Fibroblast of lung (primary cell): Measurements from ENCODE around the gene THSD7B. TPM values are rescaled to one million over a fixed set of nuclear protein-coding genes. Genes with fewer than 3 reads are reported as not detected.

Experiments
- DNase-seq, 2 donors: peaks; one replicate each; pipeline versions ENCODE4 v3.0.0 to v3.0.0-alpha.2; 2010; ENCODE audit warnings: low read depth in 2 of 2
- H2AFZ ChIP-seq: 2 replicates; pipeline ENCODE4 v1.5.1; 2012; ENCODE audit warnings: low read length, control low read depth, inconsistent platforms
- H3K27ac ChIP-seq: 2 replicates; pipeline ENCODE4 v1.5.1; 2011; ENCODE audit warnings: low read length, control low read depth; ENCODE audit not compliant: insufficient read depth
- H3K27me3 ChIP-seq: 2 replicates; pipeline ENCODE4 v1.5.1; 2011; ENCODE audit warnings: mild to moderate bottlenecking, low read length; ENCODE audit not compliant: control insufficient read depth, insufficient read depth
- H3K36me3 ChIP-seq: 2 replicates; pipeline ENCODE4 v1.5.1; 2011; ENCODE audit warnings: low read length; ENCODE audit not compliant: control insufficient read depth, insufficient read depth
- H3K4me1 ChIP-seq: 2 replicates; pipeline ENCODE4 v1.5.1; 2011; ENCODE audit warnings: low read length; ENCODE audit not compliant: control insufficient read depth, insufficient read depth; ENCODE audit errors: extremely low read depth
- H3K4me2 ChIP-seq: 2 replicates; pipeline ENCODE4 v1.5.1; 2011; ENCODE audit warnings: low read length, control low read depth; ENCODE audit not compliant: insufficient read depth; ENCODE audit errors: extremely low read depth
- H3K4me3 ChIP-seq, 4 experiments: fragments of 200-600 bp in 1 of 4; sonication (generic) in 1 of 4; replicated peaks in 1 of 4; 2 replicates each; pipeline ENCODE4 v1.5.1; 2011 to 2016; ENCODE audit warnings: low read length in 4 of 4, low read depth in 3 of 4, mild to moderate bottlenecking in 3 of 4, control low read depth in 2 of 4, inconsistent platforms in 1 of 4, mixed read lengths in 1 of 4; ENCODE audit not compliant: insufficient read depth in 1 of 4; ENCODE audit errors: control extremely low read depth in 1 of 4
- H3K79me2 ChIP-seq: 2 replicates; pipeline ENCODE4 v1.5.1; 2012; ENCODE audit warnings: mild to moderate bottlenecking, low read length, inconsistent platforms; ENCODE audit not compliant: control insufficient read depth, insufficient read depth
- H3K9ac ChIP-seq: 2 replicates; pipeline ENCODE4 v1.5.1; 2011; ENCODE audit warnings: mild to moderate bottlenecking, low read length, control low read depth; ENCODE audit not compliant: insufficient read depth
- H3K9me3 ChIP-seq: 2 replicates; pipeline ENCODE4 v1.5.1; 2012; ENCODE audit warnings: low read depth, low read length; ENCODE audit not compliant: control insufficient read depth, insufficient read depth
- H4K20me1 ChIP-seq: 2 replicates; pipeline ENCODE4 v1.5.1; 2011; ENCODE audit warnings: low read length; ENCODE audit not compliant: control insufficient read depth, insufficient read depth; ENCODE audit errors: extremely low read depth
- EZH2 ChIP-seq: IDR thresholded peaks from 2 replicates; pipeline ENCODE4 v1.5.1; 2012; ENCODE audit warnings: low read length, control low read depth, mild to moderate bottlenecking; ENCODE audit errors: missing control alignments
- polyA plus RNA-seq, 2 donors: library from polyadenylated mRNA; depleted of rRNA in 1 of 2; stranded (reverse) in 1 of 2; unstranded in 1 of 2; fragments of >200 nt; gene quantifications; 2 replicates each; pipeline ENCODE4 v1.2.1, GENCODE V29; 2011 to 2012; ENCODE audit warnings: missing spikeins in 1 of 2
- total RNA-seq: library from RNA; depleted of rRNA; stranded (reverse); fragments of >200 nt; gene quantifications from 2 replicates; pipeline ENCODE4 v1.2.1, GENCODE V29; 2014
- TF ChIP-seq, protein P1 (sequence below), 2 donors: IDR thresholded peaks in 1 of 2; conservative IDR thresholded peaks in 1 of 2; 1 replicate in 1 of 2; 2 replicates in 1 of 2; pipeline ENCODE4 v1.5.1; 2011 to 2012; ENCODE audit warnings: low read length in 2 of 2, control low read depth in 1 of 2, inconsistent platforms in 1 of 2, low read depth in 1 of 2, mild to moderate bottlenecking in 1 of 2

THSD7B gene
- total and polyA plus RNA-seq, 2 donors (not counting 1 experiment from before 2014, with no cell fraction given): under 0.01 TPM; not detected in 1

DNA sequence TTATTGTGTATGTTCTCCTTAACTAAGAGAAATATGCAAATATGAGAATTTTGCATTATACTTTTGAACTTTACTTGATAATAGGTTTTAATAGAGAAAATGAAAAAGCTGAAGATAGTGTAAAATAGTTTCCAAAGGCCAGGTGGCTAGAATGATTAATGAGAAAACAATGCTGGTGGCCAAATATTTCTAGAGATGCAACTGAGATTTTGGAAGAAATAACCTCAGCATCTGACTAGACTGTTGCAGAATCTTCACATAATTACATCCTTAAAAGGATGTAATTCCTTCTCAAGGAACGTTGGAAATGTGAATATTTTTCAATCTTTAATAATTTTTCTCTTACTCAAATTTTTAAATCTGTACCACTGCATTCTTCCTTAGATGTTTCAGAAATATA, 434.4 kb downstream of the THSD7B start:
- no peaks in the 10 kb centered on the region for H3K27me3 ChIP-seq

DNA sequence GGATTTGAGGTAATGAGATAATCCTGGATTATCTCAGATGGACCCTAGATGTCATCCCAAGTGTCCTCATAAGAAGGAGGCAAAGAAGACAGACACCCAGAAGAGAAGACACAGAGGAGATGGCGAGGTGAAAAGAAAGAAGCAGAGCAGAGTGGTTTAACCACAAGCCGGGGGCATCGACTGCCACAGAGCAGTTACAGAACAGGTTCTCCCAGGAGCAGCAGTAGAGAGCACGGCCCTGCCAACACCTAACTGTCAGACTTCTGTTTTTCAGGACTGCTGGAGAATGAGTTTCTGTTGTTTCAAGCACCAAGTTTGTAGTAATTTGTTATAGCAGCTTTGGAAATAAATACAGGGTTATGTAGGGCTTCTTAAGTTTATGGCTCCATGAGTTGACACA, 437.0 kb downstream of the THSD7B start:
- Histone ChIP-seq H3K4me1 (no peaks in the 10 kb centered on the region), H3K27me3 (no peaks in the 10 kb centered on the region), H3K79me2 (no peaks in the 10 kb centered on the region), H3K9ac (no peak overlapping the region), H4K20me1 (no peaks in the 10 kb centered on the region), H3K4me2 (no peak overlapping the region), H3K36me3 (no peaks in the 10 kb centered on the region), H3K9me3 (no peaks in the 10 kb centered on the region), H2AFZ (no peak overlapping the region), H3K4me3 (no peak overlapping the region), H3K27ac (no peak overlapping the region)
- no peak for TF ChIP-seq EZH2
- TF ChIP-seq, protein P1, sequence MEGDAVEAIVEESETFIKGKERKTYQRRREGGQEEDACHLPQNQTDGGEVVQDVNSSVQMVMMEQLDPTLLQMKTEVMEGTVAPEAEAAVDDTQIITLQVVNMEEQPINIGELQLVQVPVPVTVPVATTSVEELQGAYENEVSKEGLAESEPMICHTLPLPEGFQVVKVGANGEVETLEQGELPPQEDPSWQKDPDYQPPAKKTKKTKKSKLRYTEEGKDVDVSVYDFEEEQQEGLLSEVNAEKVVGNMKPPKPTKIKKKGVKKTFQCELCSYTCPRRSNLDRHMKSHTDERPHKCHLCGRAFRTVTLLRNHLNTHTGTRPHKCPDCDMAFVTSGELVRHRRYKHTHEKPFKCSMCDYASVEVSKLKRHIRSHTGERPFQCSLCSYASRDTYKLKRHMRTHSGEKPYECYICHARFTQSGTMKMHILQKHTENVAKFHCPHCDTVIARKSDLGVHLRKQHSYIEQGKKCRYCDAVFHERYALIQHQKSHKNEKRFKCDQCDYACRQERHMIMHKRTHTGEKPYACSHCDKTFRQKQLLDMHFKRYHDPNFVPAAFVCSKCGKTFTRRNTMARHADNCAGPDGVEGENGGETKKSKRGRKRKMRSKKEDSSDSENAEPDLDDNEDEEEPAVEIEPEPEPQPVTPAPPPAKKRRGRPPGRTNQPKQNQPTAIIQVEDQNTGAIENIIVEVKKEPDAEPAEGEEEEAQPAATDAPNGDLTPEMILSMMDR (conservative IDR thresholded peaks at IDR 0.05 in 1 of 2, IDR thresholded peaks at IDR 0.05 in 1 of 2; ENCODE audit: low read depth in 1 of 2, low read length in 2 of 2): no peak
- DNase-seq: no peak

More for the DNA sequence above, 434.4 kb downstream of the THSD7B start:
- no peak overlapping the region for H3K4me3 ChIP-seq
- H3K4me2 ChIP-seq: no peak overlapping the region
- H4K20me1 ChIP-seq: no peaks in the 10 kb centered on the region
- H3K4me1 ChIP-seq: no peaks in the 10 kb centered on the region
- H3K9ac ChIP-seq: no peak overlapping the region
- H3K79me2 ChIP-seq: no peaks in the 10 kb centered on the region
- no peak overlapping the region for H3K27ac ChIP-seq
- no peak overlapping the region for H2AFZ ChIP-seq
- no peak for DNase-seq
- H3K9me3 ChIP-seq: no peaks in the 10 kb centered on the region
- TF ChIP-seq EZH2: no peak
- TF ChIP-seq, protein P1 (conservative IDR thresholded peaks at IDR 0.05 in 1 of 2, IDR thresholded peaks at IDR 0.05 in 1 of 2; ENCODE audit: low read depth in 1 of 2, low read length in 2 of 2): no peak
- H3K36me3 ChIP-seq: no peaks in the 10 kb centered on the region

DNA sequence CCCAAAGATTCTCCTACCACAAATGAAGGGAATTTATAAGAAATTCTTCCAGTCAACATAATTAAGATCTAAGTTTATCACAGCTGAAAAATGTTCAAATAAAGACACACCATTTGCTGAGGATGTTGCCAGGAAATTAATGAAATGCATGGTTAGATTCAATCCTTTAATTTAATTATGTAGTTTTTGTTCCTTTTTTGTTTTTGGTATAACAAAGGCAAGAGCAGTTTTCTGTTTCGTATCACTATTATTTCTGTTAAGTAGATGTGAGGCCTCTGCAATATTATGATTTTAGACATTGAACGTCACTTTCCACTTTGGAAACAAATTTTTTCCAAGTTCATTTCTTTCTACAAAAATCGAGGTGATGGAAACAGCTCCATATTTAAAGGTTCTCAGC, 440.0 kb downstream of the THSD7B start:
- Histone ChIP-seq H2AFZ (no peak overlapping the region), H3K79me2 (no peaks in the 10 kb centered on the region), H3K27me3 (no peaks in the 10 kb centered on the region), H3K9me3 (no peaks in the 10 kb centered on the region), H4K20me1 (no peaks in the 10 kb centered on the region), H3K4me3 (no peak overlapping the region), H3K36me3 (no peaks in the 10 kb centered on the region), H3K9ac (no peak overlapping the region), H3K27ac (no peak overlapping the region), H3K4me1 (no peaks in the 10 kb centered on the region), H3K4me2 (no peak overlapping the region)
- TF ChIP-seq, protein P1 (conservative IDR thresholded peaks at IDR 0.05 in 1 of 2, IDR thresholded peaks at IDR 0.05 in 1 of 2; ENCODE audit: low read depth in 1 of 2, low read length in 2 of 2): no peak
- TF ChIP-seq EZH2: no peak
- DNase-seq: no peak
